HG03521 (cell line): Measurements from ENCODE around the gene SET.

Experiments used
- ATAC-seq: cut with Tn5 transposase; IDR thresholded peaks from one replicate; pipeline ENCODE4 v1.9.1; 2021; ENCODE audit warnings: mild to moderate bottlenecking, moderate library complexity; ENCODE audit not compliant: unreplicated experiment

The SET gene

DNA sequence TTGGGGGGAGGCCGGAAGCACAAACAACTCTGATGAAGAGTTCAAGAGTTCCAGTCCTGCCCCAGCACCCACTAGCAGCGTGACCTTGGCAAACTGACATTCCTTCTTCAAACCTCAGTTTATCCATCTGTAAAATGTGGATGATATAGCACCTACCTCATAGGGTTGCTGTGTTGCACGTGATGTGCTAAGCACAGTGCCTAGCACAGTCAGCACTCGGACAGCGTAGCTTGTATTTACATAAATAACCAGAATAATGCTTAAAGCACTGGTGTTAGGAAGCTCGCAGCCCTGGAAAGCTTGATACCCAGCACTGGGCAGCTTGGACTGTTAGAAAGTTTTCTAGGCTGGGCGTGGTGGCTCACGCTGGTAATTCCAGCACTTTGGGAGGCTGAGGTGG lies 18.4 kb downstream of the SET start:
- ATAC-seq = no peak

DNA sequence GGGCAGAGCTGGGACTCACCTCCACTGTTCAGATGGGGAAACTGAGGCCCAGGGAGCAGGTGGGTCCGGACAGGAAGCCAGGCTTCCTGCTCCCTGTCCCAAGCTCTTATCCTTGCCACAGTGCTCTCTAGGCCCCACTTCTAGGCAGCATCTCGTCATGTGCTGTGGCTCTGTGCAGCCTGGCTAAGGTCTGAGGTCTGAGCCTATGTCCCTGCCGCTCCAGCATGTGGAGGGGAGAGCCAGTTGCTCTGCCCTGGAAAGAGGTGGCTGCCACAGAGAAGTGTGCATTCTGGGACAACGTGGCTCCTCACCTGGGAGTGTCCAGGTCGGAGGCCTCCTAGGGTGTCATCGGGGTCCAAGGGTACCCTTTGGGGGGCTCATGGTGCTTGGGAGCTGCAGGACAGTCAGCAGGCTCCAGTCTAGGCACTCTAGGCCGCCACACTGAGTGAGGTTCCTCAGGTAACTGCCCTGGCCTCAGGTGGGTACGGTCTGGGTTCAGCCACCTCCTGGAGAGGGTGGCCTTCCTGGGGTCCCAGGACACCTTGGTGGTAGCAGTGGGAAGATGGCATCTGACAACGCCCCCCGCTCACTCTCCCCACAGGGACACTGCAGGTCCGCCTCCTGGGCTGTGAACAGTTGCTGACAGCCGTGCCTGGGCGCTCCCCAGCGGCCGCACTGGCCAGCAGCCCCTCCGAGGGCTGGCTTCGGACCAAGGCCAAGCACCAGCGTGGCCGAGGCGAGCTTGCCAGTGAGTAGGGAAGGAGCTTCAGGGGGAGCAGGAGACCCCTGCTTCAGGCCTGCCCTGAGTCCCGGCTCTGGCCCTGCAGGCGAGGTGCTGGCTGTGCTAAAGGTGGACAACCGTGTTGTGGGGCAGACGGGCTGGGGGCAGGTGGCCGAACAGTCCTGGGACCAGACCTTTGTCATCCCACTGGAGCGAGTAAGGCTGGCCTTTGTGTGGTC lies 23.7 kb downstream of the SET start:
- no peak for ATAC-seq

DNA sequence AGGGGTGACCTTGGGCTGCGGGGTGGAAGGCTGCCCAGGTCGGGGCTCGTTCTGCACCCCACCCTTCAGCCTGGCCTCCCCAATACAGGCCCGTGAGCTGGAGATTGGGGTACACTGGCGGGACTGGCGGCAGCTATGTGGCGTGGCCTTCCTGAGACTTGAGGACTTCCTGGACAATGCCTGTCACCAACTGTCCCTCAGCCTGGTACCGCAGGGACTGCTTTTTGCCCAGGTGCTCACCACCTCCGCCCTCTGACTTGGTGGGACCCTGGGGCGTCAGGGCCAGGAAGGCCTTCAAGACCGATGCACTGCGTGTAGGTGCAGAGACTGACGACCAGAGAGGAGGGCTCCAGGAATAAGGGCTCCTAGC lies 24.4 kb downstream of the SET start:
- no peak for ATAC-seq

DNA sequence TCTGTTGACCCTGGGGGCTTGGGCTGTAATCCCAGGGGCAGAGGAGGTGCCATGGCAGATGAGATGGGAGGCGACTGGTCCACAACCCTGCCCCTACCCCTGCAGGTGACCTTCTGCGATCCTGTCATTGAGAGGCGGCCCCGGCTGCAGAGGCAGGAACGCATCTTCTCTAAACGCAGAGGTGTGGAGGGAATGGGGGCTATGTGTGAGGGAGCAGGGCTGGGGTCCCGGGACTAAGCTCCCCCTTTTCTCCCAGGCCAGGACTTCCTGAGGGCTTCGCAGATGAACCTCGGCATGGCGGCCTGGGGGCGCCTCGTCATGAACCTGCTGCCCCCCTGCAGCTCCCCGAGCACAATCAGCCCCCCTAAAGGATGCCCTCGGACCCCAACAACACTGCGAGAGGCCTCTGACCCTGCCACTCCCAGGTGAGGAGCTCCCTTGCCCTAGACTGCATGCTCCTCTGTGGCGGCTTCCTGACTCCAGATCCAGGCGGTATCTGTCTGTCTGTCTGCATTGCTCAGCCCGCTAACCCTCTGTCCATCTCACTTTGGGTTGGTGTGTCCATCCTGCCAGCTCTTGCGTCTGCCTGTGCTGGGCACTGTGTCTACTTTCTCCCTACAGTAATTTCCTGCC lies 25.0 kb downstream of the SET start:
- no peak for ATAC-seq

DNA sequence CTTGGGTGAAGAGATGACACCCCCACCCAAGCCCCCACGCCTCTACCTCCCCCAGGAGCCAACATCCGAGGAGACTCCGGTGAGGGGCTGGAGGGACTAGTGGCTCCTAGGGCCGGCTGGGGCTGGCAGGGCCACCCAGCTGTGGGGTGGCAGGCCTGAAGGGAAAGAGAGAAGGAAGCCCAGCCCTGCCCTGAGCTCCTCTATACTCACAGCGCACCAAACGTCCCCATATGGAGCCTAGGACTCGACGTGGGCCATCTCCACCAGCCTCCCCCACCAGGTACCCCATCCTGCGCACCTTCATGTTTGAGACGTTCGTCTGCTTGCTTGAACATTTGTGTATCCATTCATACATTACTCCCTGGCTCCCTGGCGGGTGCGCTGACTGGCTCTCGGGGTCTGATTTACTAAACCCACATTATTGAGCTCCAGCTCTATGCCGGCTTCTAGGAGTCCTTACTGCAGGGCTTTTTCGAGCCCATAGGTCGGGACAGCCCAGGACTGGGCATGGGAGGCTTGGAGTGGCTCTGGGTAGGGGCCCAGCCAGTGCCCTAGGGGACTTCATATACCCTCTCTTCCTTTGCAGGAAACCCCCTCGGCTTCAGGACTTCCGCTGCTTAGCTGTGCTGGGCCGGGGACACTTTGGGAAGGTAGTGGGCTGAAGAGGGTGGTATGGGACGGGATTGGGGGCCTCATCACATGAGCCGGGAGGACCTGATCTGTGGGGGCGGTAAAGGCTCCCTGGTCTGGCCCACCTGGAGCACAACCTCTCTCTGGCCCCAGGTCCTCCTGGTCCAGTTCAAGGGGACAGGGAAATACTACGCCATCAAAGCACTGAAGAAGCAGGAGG lies 25.8 kb downstream of the SET start:
- ATAC-seq = no peak

DNA sequence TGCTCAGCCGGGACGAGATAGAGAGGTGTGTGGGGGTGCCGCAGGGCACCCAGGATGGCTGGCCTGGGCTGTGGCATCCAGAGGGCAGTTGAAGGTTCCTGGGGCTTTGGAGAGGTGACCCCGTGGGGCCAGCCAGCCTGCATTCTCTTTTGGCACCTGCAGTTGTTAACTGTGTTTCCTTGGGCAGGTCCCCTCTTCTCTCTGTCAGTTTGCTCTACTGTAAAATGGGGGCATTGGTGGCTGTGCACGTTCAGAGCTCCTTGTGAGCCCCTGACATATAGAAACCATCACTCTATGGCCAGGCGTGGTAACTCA lies 26.4 kb downstream of the SET start:
- no peak for ATAC-seq

DNA sequence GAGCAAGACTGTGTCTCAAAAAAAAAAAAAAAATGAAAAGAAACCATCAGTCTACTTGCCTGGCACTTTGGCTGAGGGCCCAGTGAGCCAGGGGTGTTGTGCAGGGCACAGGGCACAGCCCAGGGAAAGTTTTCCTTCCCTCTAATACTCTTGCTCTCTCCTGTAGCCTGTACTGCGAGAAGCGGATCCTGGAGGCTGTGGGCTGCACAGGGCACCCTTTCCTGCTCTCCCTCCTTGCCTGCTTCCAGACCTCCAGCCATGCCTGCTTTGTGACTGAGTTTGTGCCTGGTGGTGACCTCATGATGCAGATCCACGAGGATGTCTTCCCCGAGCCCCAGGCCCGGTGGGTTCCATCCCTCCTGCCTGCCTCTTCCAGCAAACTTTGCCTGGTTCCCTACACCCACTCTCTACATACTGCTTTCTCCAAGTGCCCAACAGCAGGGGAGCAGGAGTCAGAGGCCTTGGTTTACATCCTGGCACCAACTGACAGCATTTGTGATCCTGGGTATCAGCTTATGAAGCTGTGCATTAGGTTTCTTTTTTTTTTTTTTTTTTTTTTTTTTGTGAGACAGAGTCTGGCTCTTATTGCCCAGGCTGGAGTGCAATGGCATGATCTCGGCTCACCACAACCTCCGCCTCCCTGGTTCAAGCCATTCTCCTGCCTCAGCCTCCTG lies 27.7 kb downstream of the SET start:
- no peak for ATAC-seq

DNA sequence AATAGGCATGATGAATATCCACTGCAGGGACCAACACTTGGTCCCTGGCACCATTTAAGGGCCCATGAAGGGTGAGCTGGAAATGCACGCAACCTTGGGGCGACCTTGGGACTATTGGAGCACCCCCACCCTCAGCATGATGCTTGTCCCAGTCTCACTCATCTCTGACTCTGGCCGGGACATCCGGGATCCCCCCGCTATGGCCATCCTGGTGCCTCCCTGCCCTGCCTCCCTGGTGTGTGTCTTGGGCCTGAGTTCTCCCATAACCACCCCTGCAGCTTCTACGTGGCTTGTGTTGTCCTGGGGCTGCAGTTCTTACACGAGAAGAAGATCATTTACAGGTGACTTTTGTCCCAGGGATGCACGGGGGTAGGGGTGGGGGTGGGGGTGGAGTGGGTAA lies 29.0 kb downstream of the SET start:
- no peak for ATAC-seq

DNA sequence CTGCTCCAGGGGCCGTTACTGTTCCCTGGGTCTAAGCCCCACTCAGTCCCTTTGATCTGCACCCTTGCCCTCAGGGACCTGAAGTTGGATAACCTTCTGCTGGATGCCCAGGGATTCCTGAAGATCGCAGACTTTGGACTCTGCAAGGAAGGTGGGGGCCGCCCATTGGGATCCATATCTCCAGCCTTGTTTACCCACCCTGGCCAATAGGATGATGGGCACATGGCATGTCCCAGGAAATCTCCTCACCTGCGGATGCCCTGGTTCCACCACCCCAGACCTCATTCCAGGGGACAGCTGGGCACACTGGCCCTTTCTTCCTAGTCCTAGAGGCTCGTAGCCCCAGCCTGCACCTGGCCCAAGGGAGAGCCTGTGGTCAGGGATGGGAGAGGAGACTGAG lies 29.5 kb downstream of the SET start:
- no peak for ATAC-seq

DNA sequence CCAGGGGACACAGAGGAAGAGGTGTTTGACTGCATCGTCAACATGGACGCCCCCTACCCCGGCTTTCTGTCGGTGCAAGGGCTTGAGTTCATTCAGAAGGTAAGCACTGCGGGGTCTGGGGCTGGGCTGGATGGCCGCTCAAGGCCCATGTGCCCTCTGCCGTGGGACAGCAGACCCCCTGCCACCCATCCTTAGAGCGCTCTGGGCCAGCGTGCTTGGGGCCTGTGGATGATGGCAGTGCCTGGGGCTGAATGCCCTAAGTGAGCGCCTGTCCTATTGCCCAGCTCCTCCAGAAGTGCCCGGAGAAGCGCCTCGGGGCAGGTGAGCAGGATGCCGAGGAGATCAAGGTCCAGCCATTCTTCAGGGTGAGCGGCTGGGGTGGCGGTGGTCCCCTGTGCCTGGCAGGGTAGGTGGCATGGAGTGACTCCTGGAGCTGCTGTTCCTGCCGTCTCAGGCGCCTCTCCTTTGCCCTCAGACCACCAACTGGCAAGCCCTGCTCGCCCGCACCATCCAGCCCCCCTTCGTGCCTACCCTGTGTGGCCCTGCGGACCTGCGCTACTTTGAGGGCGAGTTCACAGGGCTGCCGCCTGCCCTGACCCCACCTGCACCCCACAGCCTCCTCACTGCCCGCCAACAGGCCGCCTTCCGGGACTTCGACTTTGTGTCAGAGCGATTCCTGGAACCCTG lies 31.0 kb downstream of the SET start:
- no peak for ATAC-seq

DNA sequence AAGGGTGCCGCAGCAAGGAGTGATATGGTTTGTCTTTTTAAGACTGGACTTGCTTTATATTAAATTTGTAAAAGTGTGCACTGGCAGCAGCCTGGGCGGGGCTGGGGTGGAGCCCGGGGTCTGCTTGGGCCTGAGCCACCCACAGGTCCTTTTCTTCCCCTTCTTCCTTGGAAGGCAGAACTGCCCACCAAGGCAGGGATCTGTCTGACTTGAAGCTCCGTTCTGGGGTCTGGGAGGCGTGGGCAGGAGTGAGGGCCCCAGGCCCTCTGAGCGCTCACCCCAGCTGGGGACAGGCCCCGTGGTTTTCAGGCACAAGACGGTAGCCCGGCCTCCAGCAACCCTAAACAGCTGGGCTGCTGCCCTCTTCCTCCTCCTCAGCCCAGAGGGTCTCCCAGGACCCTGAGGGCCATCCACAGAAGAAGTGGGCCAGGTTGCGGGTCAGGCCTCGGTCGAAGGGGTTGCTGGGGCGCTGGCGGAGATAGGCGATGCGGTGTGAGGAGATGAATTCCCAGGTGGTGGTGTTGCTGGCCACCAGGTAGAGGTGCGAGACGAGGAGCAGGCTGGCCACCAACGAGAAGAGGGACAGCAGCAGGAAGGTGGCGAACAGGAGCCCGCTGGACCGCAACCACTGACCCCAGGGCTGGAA lies 31.9 kb downstream of the SET start:
- ATAC-seq = no peak

DNA sequence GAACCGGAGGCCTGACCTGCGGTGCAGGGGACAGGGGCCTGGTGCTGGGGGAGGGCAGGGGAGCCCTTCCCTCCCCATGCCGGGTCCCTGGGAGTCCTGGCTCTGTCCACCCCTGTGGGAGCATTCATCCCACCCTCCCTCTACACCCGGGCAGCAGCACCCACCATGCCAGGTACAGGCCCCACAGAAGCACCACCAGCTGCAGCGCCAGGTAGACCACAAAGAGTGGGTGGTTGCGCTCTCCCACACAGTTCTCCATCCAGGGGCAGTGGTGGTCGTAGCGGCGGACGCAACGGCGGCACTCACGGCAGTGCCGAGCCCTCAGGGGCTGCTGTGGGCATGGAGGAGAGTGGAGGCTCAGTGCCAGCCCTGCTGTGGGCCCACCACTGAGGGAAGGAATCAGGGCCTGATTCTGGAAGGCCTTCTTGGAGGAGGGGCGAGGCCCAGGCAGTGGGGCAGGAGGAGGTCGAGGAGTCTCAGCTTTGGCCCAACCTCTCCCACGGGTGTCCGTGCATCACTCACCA lies 32.5 kb downstream of the SET start:
- no peak for ATAC-seq

DNA sequence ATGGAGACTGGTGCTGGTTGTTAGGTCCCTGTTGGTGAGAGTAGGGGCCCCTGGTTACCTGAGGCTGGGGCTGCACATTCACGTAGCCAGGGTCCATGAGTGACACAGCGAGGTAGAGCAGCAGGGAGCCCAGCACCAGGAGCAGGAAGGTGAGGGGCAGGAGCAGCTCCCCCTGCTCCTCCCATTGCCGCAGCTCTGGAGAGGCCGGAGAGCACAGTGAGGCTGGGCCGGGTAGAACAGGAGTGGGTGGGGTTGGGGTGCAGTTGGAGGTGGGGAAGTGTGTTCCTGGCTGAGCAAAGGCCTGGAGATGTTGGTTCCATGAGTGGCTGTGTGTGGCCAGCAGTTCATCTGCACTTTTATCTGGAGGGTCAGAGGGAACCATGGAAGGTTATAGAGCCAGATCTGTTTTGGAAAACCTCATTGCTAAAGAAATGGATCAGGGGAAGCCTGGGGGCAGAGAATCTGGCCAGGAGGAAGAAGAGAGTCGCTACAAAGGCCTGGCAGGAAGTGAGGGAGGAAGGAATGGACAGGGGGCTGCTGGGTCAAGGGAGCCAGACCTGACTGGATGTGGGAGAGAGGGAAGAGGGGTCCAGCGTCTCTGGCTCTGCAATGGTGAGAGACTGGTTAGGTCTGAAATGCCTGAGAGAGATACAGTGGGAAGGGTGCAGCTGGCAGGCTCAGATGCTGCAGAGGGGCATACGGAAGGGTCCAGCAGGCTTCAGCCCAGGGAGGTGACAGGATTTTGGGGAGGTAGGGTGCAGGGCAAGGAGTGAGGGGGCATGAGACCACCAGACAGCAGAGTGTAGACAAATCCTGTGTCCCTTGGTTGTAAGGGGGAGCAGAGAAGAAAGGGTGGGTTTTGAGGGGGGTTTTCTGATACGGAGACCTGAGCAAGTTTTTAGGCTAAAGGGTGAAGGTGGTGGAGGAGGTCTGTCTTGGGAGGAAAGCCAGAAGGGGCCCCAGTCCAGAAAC lies 33.6 kb downstream of the SET start:
- no peak for ATAC-seq

DNA sequence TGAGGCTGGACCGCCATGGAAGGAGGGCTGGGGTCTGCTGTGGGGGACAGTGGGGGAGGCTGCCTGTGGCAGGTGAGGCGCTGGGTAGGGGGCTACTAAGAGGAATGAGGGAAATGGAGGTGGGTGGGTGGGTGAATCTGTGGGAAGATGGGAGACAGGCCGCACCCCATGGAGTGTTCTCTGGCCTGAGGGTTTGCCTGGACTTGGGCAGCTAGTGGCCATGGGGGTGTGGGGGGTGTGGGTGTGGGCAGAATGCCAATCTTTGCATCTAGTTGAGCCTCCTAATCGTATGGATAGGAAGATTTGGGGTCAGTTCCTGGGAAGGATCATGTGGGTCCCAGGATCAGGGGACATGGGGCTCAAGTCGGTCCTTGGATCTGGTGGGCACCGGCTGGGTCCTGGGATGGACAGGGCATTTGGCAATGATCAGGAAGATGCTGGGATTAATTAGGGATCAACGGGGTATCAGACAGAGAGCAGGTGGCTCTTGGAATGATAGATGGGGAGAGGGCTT lies 34.4 kb downstream of the SET start:
- ATAC-seq = no peak

DNA sequence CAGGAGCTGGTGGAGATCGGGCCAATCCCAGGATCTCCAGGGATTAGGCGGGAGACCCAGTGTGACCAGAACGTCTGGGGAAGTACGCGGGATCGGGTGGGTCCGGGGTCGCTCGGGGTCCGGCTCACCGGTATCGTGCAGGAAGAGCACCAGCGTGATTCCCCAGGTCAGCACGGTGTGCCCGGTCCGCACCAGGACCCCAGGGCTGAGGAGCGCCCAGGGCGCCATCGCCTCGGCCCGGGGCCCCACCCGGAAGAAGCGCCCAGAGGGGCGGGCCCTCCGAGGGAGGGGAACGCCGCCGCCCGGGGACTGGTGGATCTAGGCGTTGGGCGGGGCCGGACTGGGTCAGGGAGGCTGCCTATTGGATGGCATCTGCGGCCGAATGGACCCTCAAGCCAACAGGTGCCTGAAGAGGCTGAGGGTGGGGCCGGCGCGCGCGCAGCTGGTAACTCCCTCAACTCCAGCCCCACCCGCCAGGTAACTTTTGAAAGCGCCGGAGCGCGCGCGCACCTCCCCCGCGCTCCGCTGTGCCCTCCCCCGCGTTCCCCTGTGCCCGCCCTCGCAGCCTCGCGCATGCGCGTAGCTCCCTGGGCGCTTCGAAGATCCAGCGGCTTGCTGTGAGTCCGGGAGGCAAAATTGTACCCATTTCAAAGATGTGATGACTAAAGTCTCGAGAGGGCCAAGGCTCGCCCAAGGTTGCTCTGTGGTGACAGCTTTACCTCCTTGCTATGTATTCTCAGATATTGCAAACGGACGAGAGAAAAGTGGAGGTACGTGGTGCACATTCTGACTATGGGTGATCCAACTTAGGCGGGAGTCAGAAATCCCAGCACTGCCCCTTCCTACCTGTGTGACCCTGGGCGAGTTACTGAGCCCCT lies 35.1 kb downstream of the SET start, which contains the start of gene ZDHHC12:
TSS of gene ZDHHC12 (minus strand) at position 262 of the 878 bp plus-strand sequence. CDS start at position 228, 34 bp downstream.
- peak; percentile 94 for ATAC-seq

DNA sequence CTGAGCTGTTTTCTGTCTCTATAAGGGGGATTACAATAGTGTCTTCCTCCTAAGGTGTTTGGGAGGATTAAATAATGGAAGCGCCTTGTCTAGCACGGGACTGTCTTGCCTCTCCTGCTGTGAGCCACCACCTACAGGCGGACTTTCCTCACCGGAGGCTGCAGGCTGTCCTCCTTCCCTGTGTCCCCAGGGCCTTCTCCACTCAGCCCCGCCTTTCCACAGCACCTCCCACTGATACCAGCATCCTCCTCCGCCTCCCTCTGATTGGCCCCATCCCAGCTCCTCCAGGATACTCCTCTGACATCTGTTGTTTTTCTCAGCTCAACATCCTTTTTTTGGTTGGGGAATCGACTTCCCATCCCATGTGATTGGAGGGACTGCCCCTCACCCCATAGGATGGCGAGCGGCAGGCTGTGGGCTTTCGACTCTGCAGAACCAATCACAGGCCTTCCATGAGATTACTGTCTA lies 35.8 kb downstream of the SET start:
- no peak for ATAC-seq

DNA sequence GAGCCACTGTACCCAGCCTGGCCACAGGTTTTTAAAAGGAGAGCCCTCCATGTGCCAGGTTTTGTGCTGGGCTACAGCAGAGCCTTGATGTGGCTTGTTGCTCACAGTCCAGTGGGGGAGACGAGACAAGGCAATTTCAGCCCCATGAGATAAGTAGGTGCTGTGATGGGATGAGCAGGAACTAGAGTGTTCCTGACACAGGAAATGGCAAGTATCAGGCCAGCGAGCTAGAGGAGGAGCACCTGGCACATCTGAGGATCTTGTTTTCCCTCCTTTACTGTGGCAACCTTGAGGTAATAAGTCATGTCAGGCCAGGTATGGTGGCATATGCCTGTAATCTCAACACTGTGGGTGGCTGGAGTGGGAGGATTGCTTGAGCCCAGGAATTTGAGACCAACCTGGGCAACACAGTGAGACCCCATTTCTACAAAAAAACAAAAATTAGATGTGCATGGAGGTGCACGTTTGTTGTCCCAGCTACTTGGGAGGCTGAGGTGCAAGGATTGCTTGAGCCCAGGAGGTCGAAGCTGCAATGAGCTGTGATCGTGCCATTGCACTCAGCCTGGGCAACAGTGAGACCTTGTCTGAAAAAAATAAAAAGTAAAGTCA lies 38.7 kb downstream of the SET start:
- ATAC-seq = no peak
